Aorta (tissue), 5 donors: ENCODE measurements around the gene TBC1D16. TPM values are rescaled to one million over a fixed set of nuclear protein-coding genes. Genes with fewer than 3 reads are reported as not detected.
A peak's percentile ranks its signal among the peaks of the same experiment; 100 is the strongest.

Source experiments
- ATAC-seq: fragments of 200-7000 bp; cut with Tn5 transposase; one replicate; pipeline ENCODE4 v1.9.1; 2022; ENCODE audit warnings: moderate library complexity; ENCODE audit not compliant: low FRiP score
- DNase-seq, 2 donors: peaks; one replicate each; pipeline ENCODE4 v3.0.0-alpha.2; 2020
- H3K27ac ChIP-seq, 2 donors: one replicate each; pipeline ENCODE4 v1.5.1; 2013; ENCODE audit warnings: low read length in 2 of 2, mild to moderate bottlenecking in 2 of 2, moderate library complexity in 2 of 2, control low read depth in 1 of 2, inconsistent platforms in 1 of 2, low read depth in 1 of 2
- H3K27me3 ChIP-seq, 2 donors: one replicate each; pipeline ENCODE4 v1.6.1; 2013; ENCODE audit warnings: control low read depth in 1 of 2, low read length in 1 of 2, mild to moderate bottlenecking in 1 of 2, moderate library complexity in 1 of 2; ENCODE audit not compliant: insufficient read depth in 2 of 2, control insufficient read depth in 1 of 2
- H3K36me3 ChIP-seq, 2 donors: one replicate each; pipeline ENCODE4 v1.6.1; 2013; ENCODE audit warnings: control low read depth in 1 of 2, low read length in 1 of 2, mild to moderate bottlenecking in 1 of 2; ENCODE audit not compliant: insufficient read depth in 2 of 2, control insufficient read depth in 1 of 2
- H3K4me1 ChIP-seq, 2 donors: one replicate each; pipeline ENCODE4 v1.6.1; 2013; ENCODE audit warnings: low read length in 2 of 2, control low read depth in 1 of 2, mild to moderate bottlenecking in 1 of 2, moderate library complexity in 1 of 2; ENCODE audit not compliant: insufficient read depth in 2 of 2, control insufficient read depth in 1 of 2
- H3K4me3 ChIP-seq, 2 donors: one replicate each; pipeline ENCODE4 v1.5.1; 2013; ENCODE audit warnings: low read length in 2 of 2, control low read depth in 1 of 2, mild to moderate bottlenecking in 1 of 2
- H3K9me3 ChIP-seq: one replicate; pipeline ENCODE4 v1.6.1; 2013; ENCODE audit warnings: mild to moderate bottlenecking, low read length; ENCODE audit not compliant: control insufficient read depth
- WGBS, 2 donors: extraction: QIAGEN DNeasy Blood & Tissue Kit; methylation state at CpG; one replicate each; pipeline ENCODE4 v1.1.7; 2013; 5-methylcytosine and 5-hydroxymethylcytosine counted together
- intact Hi-C, 2 donors: fragments of 100-400 bp; cut with DNase I; formaldehyde crosslinking; loops; one replicate each; pipeline versions ENCODE4 v1.14.2 to v1.15.0; 2022
- polyA plus RNA-seq, 2 donors: library from polyadenylated mRNA; stranded (reverse); fragments of 200-250 nt; gene quantifications; one replicate each; pipeline ENCODE4 v1.2.3, GENCODE V29; 2013
- total RNA-seq, 2 donors: library from RNA; stranded (reverse); fragmentation: NEBNext Ultra II Directional; extraction: Animal tissue kit (Norgen Biotek cat#: 25700); gene quantifications; one replicate each; pipeline ENCODE4 v1.2.1, GENCODE V29; 2021
- donor health status: healthy with polysubstance abuse.
- donor health status: Bipolar disorder and iron deficiency.
- donor health status: DM: no; HTN: no; CAD: no.
- donor health status: DM: no; HTN: no; CAD: no.
- donor health status: DM: yes; HTN: yes; CAD: no.

TBC1D16 gene
- total and polyA plus RNA-seq, 4 donors = 6.4 to 43.6 (median 27.7) TPM

- no peaks in the 10 kb centered on the region for H3K4me1 ChIP-seq
- WGBS, 2 donors = 93 to 96% methylated on average over 12 of the region's 12 CpGs
- H3K9me3 ChIP-seq = no peaks in the 10 kb centered on the region
- DNase-seq = peak in 1 of 2 donors; percentile 55
- no peak overlapping the region for H3K27ac ChIP-seq
- ATAC-seq = no peak
- intact Hi-C loops = no loop called here
- H3K4me3 ChIP-seq = no peak overlapping the region
- H3K36me3 ChIP-seq = no peaks in the 10 kb centered on the region
- H3K27me3 ChIP-seq = no peaks in the 10 kb centered on the region
These were observed 55.9 kb downstream of the TBC1D16 start for GRCh38 chr17:79979816-79980215.

DNA sequence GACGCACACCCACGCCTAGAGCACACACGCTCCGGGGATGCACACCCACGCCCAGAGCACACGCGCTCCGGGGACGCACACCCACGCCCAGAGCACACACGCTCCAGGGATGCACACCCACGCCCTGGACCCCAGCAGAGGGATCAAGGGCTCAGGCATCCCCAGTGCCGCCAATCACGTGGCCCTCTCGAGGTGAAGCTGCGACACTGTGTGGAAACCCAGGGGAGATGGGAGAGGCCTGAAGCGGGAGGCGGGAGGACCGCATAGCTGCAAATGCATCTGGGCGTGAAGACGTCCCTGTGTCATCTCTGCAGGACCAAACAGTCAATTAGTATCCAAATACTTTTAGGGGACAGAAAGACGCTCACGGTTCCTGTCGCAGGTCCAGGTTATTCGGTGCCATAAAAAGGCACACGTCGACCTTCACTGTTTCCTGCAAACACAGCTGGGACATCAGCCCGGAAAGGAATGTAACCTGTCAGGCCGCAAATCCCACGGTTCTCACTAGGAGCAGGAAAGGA, 56.4 kb downstream of the TBC1D16 start:
- ATAC-seq (no peak), DNase-seq (peak; percentile 37 to 72)
- Histone ChIP-seq H3K4me1 (no peaks in the 10 kb centered on the region), H3K27ac (no peak overlapping the region), H3K27me3 (no peaks in the 10 kb centered on the region), H3K4me3 (no peak overlapping the region), H3K36me3 (no peaks in the 10 kb centered on the region), H3K9me3 (no peaks in the 10 kb centered on the region)
- whole genome bisulfite sequencing, 2 donors = 89 to 90% methylated on average over 30 of the region's 30 CpGs
- intact Hi-C loops = no loop called here

DNA sequence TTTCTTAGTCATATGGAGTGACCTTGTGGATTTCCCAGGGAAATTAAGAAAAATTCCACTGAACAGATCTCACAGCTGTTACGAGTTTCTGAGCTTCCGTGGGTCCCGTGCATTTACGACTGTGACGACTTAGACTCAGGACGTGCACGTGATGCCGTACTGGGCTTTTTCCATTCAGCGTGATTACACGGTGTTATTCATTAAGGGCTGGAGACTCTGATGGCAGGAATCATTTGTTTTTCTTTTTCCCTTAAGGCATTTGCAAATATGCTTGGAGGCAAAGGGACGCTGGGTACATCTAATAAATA, 57.2 kb downstream of the TBC1D16 start:
- intact Hi-C loops = no loop called here
- Histone ChIP-seq H3K27ac (no peak overlapping the region), H3K27me3 (no peaks in the 10 kb centered on the region), H3K9me3 (no peaks in the 10 kb centered on the region), H3K36me3 (no peaks in the 10 kb centered on the region), H3K4me3 (no peak overlapping the region), H3K4me1 (no peaks in the 10 kb centered on the region)
- no peak for ATAC-seq
- DNase-seq = peak in 1 of 2 donors; percentile 21
- 93 to 95% methylated on average over 11 of the region's 11 CpGs for WGBS, 2 donors

DNA sequence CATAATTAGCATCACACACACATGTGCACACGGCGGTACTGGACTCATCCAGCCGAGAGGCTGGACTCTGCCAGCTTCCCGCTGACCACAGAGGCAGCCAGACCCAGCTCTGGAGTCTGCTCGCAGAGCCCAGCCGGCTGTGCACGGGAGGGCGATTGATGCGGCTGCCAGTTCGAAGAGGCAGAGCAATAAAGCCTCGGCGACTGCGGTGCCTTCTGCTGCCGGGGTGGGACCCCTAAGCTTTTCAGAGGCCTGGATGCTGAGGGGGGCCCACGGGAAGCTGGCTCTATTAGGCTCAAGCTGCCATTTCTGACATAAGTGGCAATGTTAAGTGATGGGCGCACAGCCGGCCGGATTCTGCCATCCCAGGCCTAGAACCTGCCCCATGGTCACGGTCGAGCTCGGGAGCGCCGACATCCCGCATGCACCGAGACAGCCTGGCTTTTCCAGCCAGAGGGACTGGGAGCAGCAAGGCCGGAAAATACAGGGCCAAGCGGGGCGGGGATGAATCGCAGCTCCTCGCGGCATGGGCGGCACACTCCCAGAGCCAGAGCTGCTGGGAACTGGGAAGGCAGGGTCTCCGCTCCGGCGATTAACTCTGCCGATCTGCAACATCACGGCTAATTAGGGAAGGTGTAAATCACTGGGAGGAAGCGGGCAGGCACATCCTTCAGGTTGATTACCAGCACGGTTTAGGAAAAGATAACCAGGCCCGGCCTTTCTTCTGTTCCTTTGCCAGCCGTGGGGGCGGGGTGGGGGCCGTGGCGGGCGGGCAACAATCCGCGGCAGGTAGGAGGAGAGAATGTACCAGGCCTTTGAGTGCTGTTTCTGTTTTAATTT, 57.7 kb downstream of the TBC1D16 start:
- H3K27ac ChIP-seq = no peak overlapping the region
- no peaks in the 10 kb centered on the region for H3K27me3 ChIP-seq
- H3K4me1 ChIP-seq = no peaks in the 10 kb centered on the region
- intact Hi-C loops = no loop called here
- H3K4me3 ChIP-seq = no peak overlapping the region
- H3K36me3 ChIP-seq = no peaks in the 10 kb centered on the region
- H3K9me3 ChIP-seq = no peaks in the 10 kb centered on the region
- 92 to 93% methylated on average over 47 of the region's 47 CpGs for WGBS, 2 donors
- ATAC-seq (no peak), DNase-seq (peak in 1 of 2 donors; percentile 74)

- no peaks in the 10 kb centered on the region for H3K27me3 ChIP-seq
- no peak overlapping the region for H3K27ac ChIP-seq
- H3K9me3 ChIP-seq = no peaks in the 10 kb centered on the region
- intact Hi-C loops = no loop called here
- no peaks in the 10 kb centered on the region for H3K36me3 ChIP-seq
- H3K4me3 ChIP-seq = no peak overlapping the region
- DNase-seq (peak in 1 of 2 donors; percentile 69), ATAC-seq (no peak)
- H3K4me1 ChIP-seq = no peaks in the 10 kb centered on the region
- WGBS, 2 donors = 90 to 92% methylated on average over 18 of the region's 18 CpGs
These were observed 58.5 kb downstream of the TBC1D16 start for GRCh38 chr17:79977161-79977631.

DNA sequence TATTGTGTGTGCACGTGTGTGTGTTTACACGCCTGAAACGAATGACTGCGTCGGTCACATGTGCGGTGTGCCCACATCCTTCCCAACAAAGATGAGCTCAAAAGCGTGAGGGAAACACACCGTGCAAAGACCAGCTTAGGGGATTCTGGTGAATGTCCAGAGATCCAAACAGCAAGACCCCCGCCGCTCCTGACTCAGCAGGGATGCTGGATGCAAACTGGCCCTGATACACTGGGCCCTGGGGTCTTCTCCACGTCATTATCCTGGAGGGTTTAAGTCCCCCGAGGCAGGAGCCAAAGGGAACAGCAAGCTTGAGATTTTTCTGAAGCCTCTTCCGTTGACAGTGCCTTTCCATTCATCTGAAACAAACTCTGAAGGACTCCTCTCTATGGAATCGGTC, 59.2 kb downstream of the TBC1D16 start:
- H3K4me3 ChIP-seq = no peak overlapping the region
- H3K27ac ChIP-seq = no peak overlapping the region
- no peaks in the 10 kb centered on the region for H3K4me1 ChIP-seq
- no peak for ATAC-seq
- H3K9me3 ChIP-seq = no peaks in the 10 kb centered on the region
- DNase-seq = peak in 1 of 2 donors; percentile 72
- intact Hi-C loops = no loop called here
- H3K36me3 ChIP-seq = no peaks in the 10 kb centered on the region
- no peaks in the 10 kb centered on the region for H3K27me3 ChIP-seq
- WGBS, 2 donors = 96 to 97% methylated on average over 14 of the region's 14 CpGs

- intact Hi-C loops = no loop called here
- H3K36me3 ChIP-seq = no peaks in the 10 kb centered on the region
- DNase-seq (peak in 1 of 2 donors; percentile 69), ATAC-seq (no peak)
- no peak overlapping the region for H3K27ac ChIP-seq
- no peak overlapping the region for H3K4me3 ChIP-seq
- no peaks in the 10 kb centered on the region for H3K27me3 ChIP-seq
- H3K4me1 ChIP-seq = no peaks in the 10 kb centered on the region
- 95 to 96% methylated on average over 20 of the region's 20 CpGs for WGBS, 2 donors
- H3K9me3 ChIP-seq = no peaks in the 10 kb centered on the region
These were observed 60.1 kb downstream of the TBC1D16 start for GRCh38 chr17:79975498-79976134.

GRCh38 chr17:79974566-79975497, 60.8 kb downstream of the TBC1D16 start:
- Histone ChIP-seq H3K36me3 (no peaks in the 10 kb centered on the region), H3K27me3 (no peaks in the 10 kb centered on the region), H3K27ac (no peak overlapping the region), H3K9me3 (no peaks in the 10 kb centered on the region), H3K4me3 (no peak overlapping the region), H3K4me1 (no peaks in the 10 kb centered on the region)
- ATAC-seq (no peak), DNase-seq (peak in 1 of 2 donors; percentile 75)
- WGBS, 2 donors = 90 to 92% methylated on average over 23 of the region's 23 CpGs
- intact Hi-C loops = no loop called here
